GM23338 (cell line): ENCODE measurements around the gene IGSF21. TPM values are rescaled to one million over a fixed set of nuclear protein-coding genes. Genes with fewer than 3 reads are reported as not detected.

Experiments
- ATAC-seq: fragments of 200-7000 bp; cut with Tn5 transposase; 3 replicates; pipeline ENCODE4 v1.9.1; 2020
- DNase-seq: peaks from one replicate; pipeline ENCODE4 v3.0.0-alpha.2; 2015; ENCODE audit warnings: low spot score
- H2AFZ ChIP-seq: fragments of 200-600 bp; sonication (generic); 2 replicates; pipeline ENCODE4 v1.8.0; 2016; ENCODE audit warnings: antibody characterized with exemption, mild to moderate bottlenecking, moderate library complexity
- H3F3A ChIP-seq: fragments of 200-600 bp; sonication (generic); replicated peaks from 2 replicates; pipeline ENCODE4 v1.8.0; 2017; ENCODE audit warnings: antibody characterized with exemption, mixed run types, low read depth
- H3K27ac ChIP-seq: fragments of 200-600 bp; sonication (generic); 2 replicates; pipeline ENCODE4 v1.6.1; 2016; ENCODE audit warnings: low read depth
- H3K27me3 ChIP-seq: fragments of 200-600 bp; sonication (generic); 2 replicates; pipeline ENCODE4 v1.8.0; 2016; ENCODE audit warnings: mild to moderate bottlenecking, mixed run types, moderate library complexity; ENCODE audit not compliant: insufficient read depth
- H3K36me3 ChIP-seq: fragments of 200-600 bp; sonication (generic); 2 replicates; pipeline ENCODE4 v1.8.0; 2016; ENCODE audit warnings: mild to moderate bottlenecking; ENCODE audit not compliant: insufficient read depth
- H3K4me1 ChIP-seq: fragments of 200-600 bp; sonication (generic); 2 replicates; pipeline ENCODE4 v1.8.0; 2016; ENCODE audit warnings: mild to moderate bottlenecking, moderate library complexity; ENCODE audit not compliant: insufficient read depth
- H3K4me2 ChIP-seq: fragments of 200-600 bp; sonication (generic); 2 replicates; pipeline ENCODE4 v1.7.1; 2017; ENCODE audit warnings: mixed run types
- H3K4me3 ChIP-seq: fragments of 200-600 bp; sonication (generic); 2 replicates; pipeline ENCODE4 v1.6.1; 2016; ENCODE audit warnings: mixed run types
- H3K79me2 ChIP-seq: fragments of 200-600 bp; sonication (generic); replicated peaks from 2 replicates; pipeline ENCODE4 v1.8.0; 2017; ENCODE audit warnings: mild to moderate bottlenecking; ENCODE audit not compliant: insufficient read depth
- H3K9me2 ChIP-seq: fragments of 200-600 bp; sonication (generic); 2 replicates; pipeline ENCODE4 v1.8.0; 2017; ENCODE audit not compliant: insufficient read depth
- H4K20me1 ChIP-seq: fragments of 200-600 bp; sonication (generic); replicated peaks from 2 replicates; pipeline ENCODE4 v1.8.0; 2017; ENCODE audit warnings: mild to moderate bottlenecking; ENCODE audit not compliant: insufficient read depth
- H3K27ac Mint-ChIP-seq: 2 replicates; pipeline ENCODE4 v1.8.0; 2020; ENCODE audit warnings: inconsistent platforms, mild to moderate bottlenecking, moderate library complexity, mixed read lengths
- H3K27me3 Mint-ChIP-seq: 3 replicates; pipeline ENCODE4 v1.8.0; 2022; ENCODE audit warnings: low read depth, mild to moderate bottlenecking, moderate library complexity, mixed read lengths, inconsistent platforms; ENCODE audit not compliant: insufficient read depth, poor library complexity
- H3K36me3 Mint-ChIP-seq: 3 replicates; pipeline ENCODE4 v1.8.0; 2021; ENCODE audit warnings: low read depth, mild to moderate bottlenecking, inconsistent platforms, moderate library complexity, mixed read lengths
- H3K4me1 Mint-ChIP-seq: 3 replicates; pipeline ENCODE4 v1.8.0; 2020; ENCODE audit warnings: mild to moderate bottlenecking, inconsistent platforms, mixed read lengths
- H3K4me3 Mint-ChIP-seq: 3 replicates; pipeline ENCODE4 v1.8.0; 2021; ENCODE audit warnings: moderate library complexity, mild to moderate bottlenecking, inconsistent platforms, mixed read lengths
- H3K9me3 Mint-ChIP-seq: 3 replicates; pipeline ENCODE4 v1.8.0; 2020; ENCODE audit warnings: moderate library complexity, mild to moderate bottlenecking, inconsistent platforms, mixed read lengths
- CREB1 ChIP-seq: fragments of 250-450 bp; sonication (Bioruptor Pico); IDR thresholded peaks from 2 replicates; pipeline ENCODE4 v1.5.0; 2020; ENCODE audit warnings: low read depth, mild to moderate bottlenecking, moderate library complexity
- EZH2 ChIP-seq: fragments of 200-600 bp; sonication (generic); IDR thresholded peaks from one replicate; pipeline ENCODE4 v1.8.0; 2017; ENCODE audit warnings: antibody characterized with exemption, mild to moderate bottlenecking, low read depth; ENCODE audit not compliant: unreplicated experiment
- EZH2phosphoT487 ChIP-seq: fragments of 200-600 bp; sonication (generic); IDR thresholded peaks from one replicate; pipeline ENCODE4 v1.8.1; 2018; ENCODE audit warnings: antibody characterized with exemption; ENCODE audit not compliant: unreplicated experiment
- JUNB ChIP-seq: IDR thresholded peaks from one replicate; pipeline ENCODE4 v1.6.1; 2016; ENCODE audit warnings: antibody characterized with exemption; ENCODE audit not compliant: unreplicated experiment
- NANOG ChIP-seq: IDR thresholded peaks from 2 replicates; pipeline ENCODE4 v1.6.1; 2016; ENCODE audit warnings: antibody characterized with exemption, borderline replicate concordance
- POLR2AphosphoS5 ChIP-seq: IDR thresholded peaks from 2 replicates; pipeline ENCODE4 v1.6.1; 2016; ENCODE audit warnings: antibody characterized with exemption, low read depth
- STAT1 ChIP-seq: IDR thresholded peaks from one replicate; pipeline ENCODE4 v1.6.1; 2016; ENCODE audit warnings: antibody characterized with exemption; ENCODE audit not compliant: unreplicated experiment
- ZNF114 ChIP-seq: fragments of 250-450 bp; sonication (Bioruptor Pico); IDR thresholded peaks from 2 replicates; pipeline ENCODE4 v1.5.0; 2020; ENCODE audit warnings: mild to moderate bottlenecking, moderate library complexity
- ZNF331 ChIP-seq: fragments of 250-450 bp; sonication (Bioruptor Pico); IDR thresholded peaks from 2 replicates; pipeline ENCODE4 v1.5.0; 2020; ENCODE audit warnings: low read depth, mild to moderate bottlenecking, moderate library complexity
- polyA plus RNA-seq: library from polyadenylated mRNA; unstranded; fragments of >200 nt; fragmentation: Nextera tagmentation; extraction: Ambion mirVana; gene quantifications from 2 replicates; pipeline ENCODE4 v1.2.1, GENCODE V29; 2016
- total RNA-seq: library from RNA; depleted of rRNA; stranded (reverse); fragments of >200 nt; shearing (Covaris generic); gene quantifications from 2 replicates; pipeline ENCODE4 v1.2.3, GENCODE V29; 2014
- TF ChIP-seq, protein P1 (sequence below): IDR thresholded peaks from one replicate; pipeline ENCODE4 v1.6.1; 2018; ENCODE audit warnings: antibody characterized with exemption; ENCODE audit not compliant: unreplicated experiment
- TF ChIP-seq, protein P2 (sequence below), 2 experiments: fragments of 200-600 bp in 1 of 2; sonication (generic) in 1 of 2; conservative IDR thresholded peaks; 2 replicates each; pipeline versions ENCODE4 v1.5.1 to v1.6.1; 2016 to 2017; ENCODE audit warnings: antibody characterized with exemption in 2 of 2, low read depth in 2 of 2, mild to moderate bottlenecking in 2 of 2, moderate library complexity in 1 of 2
- TF ChIP-seq, protein P3 (sequence below): IDR thresholded peaks from 2 replicates; pipeline ENCODE4 v1.6.1; 2016; ENCODE audit warnings: antibody characterized with exemption

IGSF21 gene
- total and polyA plus RNA-seq, 2 experiments from 2014 or later, result 15.6 to 15.7 TPM

DNA sequence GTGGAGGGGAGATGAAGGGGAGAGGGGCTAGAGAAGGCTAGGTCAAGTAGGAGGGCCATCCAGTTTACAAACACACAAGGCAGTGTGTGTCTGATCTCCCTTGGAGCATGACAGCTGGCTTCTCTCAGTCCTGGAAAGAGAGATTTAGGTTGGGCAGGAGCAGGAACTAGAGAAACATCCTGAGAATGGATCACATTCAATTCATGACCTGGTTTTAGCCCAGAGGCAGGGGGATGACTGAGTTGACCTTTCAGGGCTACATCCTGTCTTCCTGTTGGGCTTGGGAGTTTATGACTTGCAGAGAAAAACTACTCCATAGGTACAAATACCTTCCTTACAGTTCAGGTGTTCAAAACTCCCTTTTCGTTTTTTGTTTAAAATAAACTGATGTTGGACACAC is 97.0 kb downstream of the IGSF21 start (continued):
- TF ChIP-seq, protein P1, sequence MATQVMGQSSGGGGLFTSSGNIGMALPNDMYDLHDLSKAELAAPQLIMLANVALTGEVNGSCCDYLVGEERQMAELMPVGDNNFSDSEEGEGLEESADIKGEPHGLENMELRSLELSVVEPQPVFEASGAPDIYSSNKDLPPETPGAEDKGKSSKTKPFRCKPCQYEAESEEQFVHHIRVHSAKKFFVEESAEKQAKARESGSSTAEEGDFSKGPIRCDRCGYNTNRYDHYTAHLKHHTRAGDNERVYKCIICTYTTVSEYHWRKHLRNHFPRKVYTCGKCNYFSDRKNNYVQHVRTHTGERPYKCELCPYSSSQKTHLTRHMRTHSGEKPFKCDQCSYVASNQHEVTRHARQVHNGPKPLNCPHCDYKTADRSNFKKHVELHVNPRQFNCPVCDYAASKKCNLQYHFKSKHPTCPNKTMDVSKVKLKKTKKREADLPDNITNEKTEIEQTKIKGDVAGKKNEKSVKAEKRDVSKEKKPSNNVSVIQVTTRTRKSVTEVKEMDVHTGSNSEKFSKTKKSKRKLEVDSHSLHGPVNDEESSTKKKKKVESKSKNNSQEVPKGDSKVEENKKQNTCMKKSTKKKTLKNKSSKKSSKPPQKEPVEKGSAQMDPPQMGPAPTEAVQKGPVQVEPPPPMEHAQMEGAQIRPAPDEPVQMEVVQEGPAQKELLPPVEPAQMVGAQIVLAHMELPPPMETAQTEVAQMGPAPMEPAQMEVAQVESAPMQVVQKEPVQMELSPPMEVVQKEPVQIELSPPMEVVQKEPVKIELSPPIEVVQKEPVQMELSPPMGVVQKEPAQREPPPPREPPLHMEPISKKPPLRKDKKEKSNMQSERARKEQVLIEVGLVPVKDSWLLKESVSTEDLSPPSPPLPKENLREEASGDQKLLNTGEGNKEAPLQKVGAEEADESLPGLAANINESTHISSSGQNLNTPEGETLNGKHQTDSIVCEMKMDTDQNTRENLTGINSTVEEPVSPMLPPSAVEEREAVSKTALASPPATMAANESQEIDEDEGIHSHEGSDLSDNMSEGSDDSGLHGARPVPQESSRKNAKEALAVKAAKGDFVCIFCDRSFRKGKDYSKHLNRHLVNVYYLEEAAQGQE, result no peak
- no peak for TF ChIP-seq CREB1 (CRISPR knock-in tag)

DNA sequence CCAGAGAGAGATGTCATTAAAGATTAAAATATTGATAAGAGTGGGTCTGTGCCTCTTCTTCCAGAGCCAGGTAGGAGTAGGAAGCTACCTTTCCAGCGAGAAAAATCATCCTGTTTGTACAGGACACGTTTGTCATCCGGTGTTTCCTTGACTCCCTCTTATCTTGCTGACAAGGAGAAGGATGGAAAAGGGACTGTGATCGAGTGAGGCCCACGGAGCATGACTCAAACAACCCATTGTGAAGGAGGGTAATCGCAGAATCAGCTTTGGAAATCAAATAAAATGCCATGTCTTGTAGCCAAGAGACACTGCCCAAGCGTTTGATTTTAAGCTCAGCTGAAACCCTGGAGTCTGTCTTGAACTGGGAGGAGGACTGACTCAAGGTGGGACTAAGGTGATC is 97.7 kb downstream of the IGSF21 start:
- Histone ChIP-seq H2AFZ (no peak overlapping the region), H3F3A (no peaks in the 10 kb centered on the region), H3K79me2 (no peaks in the 10 kb centered on the region), H3K4me2 (no peak overlapping the region), H4K20me1 (no peaks in the 10 kb centered on the region; the same call in 1 of the 2 replicates), H3K27me3 (no peaks in the 10 kb centered on the region), H3K9me2 (no peaks in the 10 kb centered on the region), H3K36me3 (no peaks in the 10 kb centered on the region), H3K4me3 (no peak overlapping the region), H3K4me1 (peaks cover 26% of the 10 kb centered on the region), H3K27ac (no peak overlapping the region)
- Mint-ChIP-seq H3K4me1 (peaks cover 33% of the 10 kb centered on the region), H3K36me3 (peaks cover 7% of the 10 kb centered on the region; the same call in 2 of the 3 replicates), H3K27me3 (peaks cover 2% of the 10 kb centered on the region), H3K27ac (no peak overlapping the region), H3K4me3 (no peak overlapping the region), H3K9me3 (peaks cover 7% of the 10 kb centered on the region)
- no peak for DNase-seq
- ATAC-seq, result no peak
- TF ChIP-seq EZH2phosphoT487 (no peak), ZNF114 (CRISPR knock-in tag) (no peak), NANOG (no peak), ZNF331 (CRISPR knock-in tag) (no peak), CREB1 (CRISPR knock-in tag) (no peak), EZH2 (no peak), JUNB (no peak), STAT1 (no peak), POLR2AphosphoS5 (no peak)
- TF ChIP-seq, protein P2, sequence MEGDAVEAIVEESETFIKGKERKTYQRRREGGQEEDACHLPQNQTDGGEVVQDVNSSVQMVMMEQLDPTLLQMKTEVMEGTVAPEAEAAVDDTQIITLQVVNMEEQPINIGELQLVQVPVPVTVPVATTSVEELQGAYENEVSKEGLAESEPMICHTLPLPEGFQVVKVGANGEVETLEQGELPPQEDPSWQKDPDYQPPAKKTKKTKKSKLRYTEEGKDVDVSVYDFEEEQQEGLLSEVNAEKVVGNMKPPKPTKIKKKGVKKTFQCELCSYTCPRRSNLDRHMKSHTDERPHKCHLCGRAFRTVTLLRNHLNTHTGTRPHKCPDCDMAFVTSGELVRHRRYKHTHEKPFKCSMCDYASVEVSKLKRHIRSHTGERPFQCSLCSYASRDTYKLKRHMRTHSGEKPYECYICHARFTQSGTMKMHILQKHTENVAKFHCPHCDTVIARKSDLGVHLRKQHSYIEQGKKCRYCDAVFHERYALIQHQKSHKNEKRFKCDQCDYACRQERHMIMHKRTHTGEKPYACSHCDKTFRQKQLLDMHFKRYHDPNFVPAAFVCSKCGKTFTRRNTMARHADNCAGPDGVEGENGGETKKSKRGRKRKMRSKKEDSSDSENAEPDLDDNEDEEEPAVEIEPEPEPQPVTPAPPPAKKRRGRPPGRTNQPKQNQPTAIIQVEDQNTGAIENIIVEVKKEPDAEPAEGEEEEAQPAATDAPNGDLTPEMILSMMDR (conservative IDR thresholded peaks at IDR 0.05; ENCODE audit: low read depth in 2 of 2), result no peak
- TF ChIP-seq, protein P1, result no peak
- TF ChIP-seq, protein P3, sequence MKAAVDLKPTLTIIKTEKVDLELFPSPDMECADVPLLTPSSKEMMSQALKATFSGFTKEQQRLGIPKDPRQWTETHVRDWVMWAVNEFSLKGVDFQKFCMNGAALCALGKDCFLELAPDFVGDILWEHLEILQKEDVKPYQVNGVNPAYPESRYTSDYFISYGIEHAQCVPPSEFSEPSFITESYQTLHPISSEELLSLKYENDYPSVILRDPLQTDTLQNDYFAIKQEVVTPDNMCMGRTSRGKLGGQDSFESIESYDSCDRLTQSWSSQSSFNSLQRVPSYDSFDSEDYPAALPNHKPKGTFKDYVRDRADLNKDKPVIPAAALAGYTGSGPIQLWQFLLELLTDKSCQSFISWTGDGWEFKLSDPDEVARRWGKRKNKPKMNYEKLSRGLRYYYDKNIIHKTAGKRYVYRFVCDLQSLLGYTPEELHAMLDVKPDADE, result no peak
